MCF 10A (cell line): ENCODE data around the gene PIEZO1. TPM values are rescaled to one million over a fixed set of nuclear protein-coding genes. Genes with fewer than 3 reads are reported as not detected.

Experiments used
- BruUV-seq: library from RNA; stranded (reverse); fragments of 400-500 nt; replicated peaks from 2 replicates; lab custom pipeline; 2021; lab: Mats Ljungman, UMichigan
- CTCF ChIA-PET: fragments of 300-600 bp; sonication (Branson Sonifier 250); formaldehyde crosslinking; extraction: SDS; loops from one replicate; lab custom pipeline; 2021; ENCODE audit warnings: antibody characterized with exemption, inconsistent platforms; lab: Yijun Ruan, JAX
- POLR2A ChIA-PET: fragments of 300-600, 350-650 bp; sonication (Branson Sonifier 250); formaldehyde crosslinking; extraction: SDS; loops from one replicate; lab custom pipeline; 2020; ENCODE audit warnings: antibody characterized with exemption, inconsistent platforms; lab: Yijun Ruan, JAX
- DNase-seq: peaks from one replicate; pipeline ENCODE4 v3.0.0-alpha.2; 2018; ENCODE audit not compliant: unreplicated experiment
- H3K27ac Mint-ChIP-seq: one replicate; pipeline ENCODE4 v1.8.0; 2022; ENCODE audit warnings: mild to moderate bottlenecking, low read depth, mixed read lengths; ENCODE audit not compliant: unreplicated experiment
- H3K27me3 Mint-ChIP-seq: one replicate; pipeline ENCODE4 v1.8.0; 2022; ENCODE audit warnings: mixed read lengths; ENCODE audit not compliant: insufficient read depth, unreplicated experiment
- H3K36me3 Mint-ChIP-seq: one replicate; pipeline ENCODE4 v1.8.0; 2022; ENCODE audit warnings: mild to moderate bottlenecking, moderate library complexity, mixed read lengths; ENCODE audit not compliant: insufficient read depth, unreplicated experiment
- H3K4me1 Mint-ChIP-seq: one replicate; pipeline ENCODE4 v1.8.0; 2022; ENCODE audit warnings: mixed read lengths; ENCODE audit not compliant: insufficient read depth, unreplicated experiment
- H3K4me3 Mint-ChIP-seq: one replicate; pipeline ENCODE4 v1.8.0; 2022; ENCODE audit warnings: mild to moderate bottlenecking, moderate library complexity, mixed read lengths; ENCODE audit not compliant: unreplicated experiment
- H3K9me3 Mint-ChIP-seq: one replicate; pipeline ENCODE4 v1.8.0; 2022; ENCODE audit warnings: mixed read lengths; ENCODE audit not compliant: unreplicated experiment
- intact Hi-C: fragments of 100-400 bp; cut with micrococcal nuclease; formaldehyde crosslinking; loops from 2 replicates; pipeline ENCODE4 v1.14.1; 2022
- total RNA-seq: library from RNA; stranded (reverse); gene quantifications from 2 replicates; pipeline ENCODE4 v1.2.3, GENCODE V29; 2022
- TF ChIP-seq, protein P1 (sequence below): fragments of 200-600 bp; IDR thresholded peaks from one replicate; pipeline ENCODE4 v1.8.0; 2022; ENCODE audit warnings: antibody characterized with exemption, mild to moderate bottlenecking; ENCODE audit not compliant: unreplicated experiment

PIEZO1 gene
- total RNA-seq, 1 experiment from 2014 or later = 193 TPM

DNA sequence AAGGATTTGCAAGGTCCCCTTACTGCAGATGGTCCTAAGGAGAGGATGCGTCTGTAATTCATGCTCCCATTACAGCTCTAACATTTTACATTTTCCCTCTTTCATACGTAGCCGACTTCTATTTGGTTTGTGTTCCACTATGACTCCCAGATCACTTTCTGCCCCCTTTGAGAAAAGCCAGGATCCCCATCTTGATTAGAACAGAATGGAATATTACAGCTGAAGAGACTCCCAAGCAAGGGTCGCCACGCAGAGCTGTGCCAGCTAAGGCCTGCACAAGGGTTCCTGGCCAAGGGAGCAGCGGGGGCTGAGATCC, 15.2 kb upstream of the PIEZO1 start:
- TF ChIP-seq, protein P1, sequence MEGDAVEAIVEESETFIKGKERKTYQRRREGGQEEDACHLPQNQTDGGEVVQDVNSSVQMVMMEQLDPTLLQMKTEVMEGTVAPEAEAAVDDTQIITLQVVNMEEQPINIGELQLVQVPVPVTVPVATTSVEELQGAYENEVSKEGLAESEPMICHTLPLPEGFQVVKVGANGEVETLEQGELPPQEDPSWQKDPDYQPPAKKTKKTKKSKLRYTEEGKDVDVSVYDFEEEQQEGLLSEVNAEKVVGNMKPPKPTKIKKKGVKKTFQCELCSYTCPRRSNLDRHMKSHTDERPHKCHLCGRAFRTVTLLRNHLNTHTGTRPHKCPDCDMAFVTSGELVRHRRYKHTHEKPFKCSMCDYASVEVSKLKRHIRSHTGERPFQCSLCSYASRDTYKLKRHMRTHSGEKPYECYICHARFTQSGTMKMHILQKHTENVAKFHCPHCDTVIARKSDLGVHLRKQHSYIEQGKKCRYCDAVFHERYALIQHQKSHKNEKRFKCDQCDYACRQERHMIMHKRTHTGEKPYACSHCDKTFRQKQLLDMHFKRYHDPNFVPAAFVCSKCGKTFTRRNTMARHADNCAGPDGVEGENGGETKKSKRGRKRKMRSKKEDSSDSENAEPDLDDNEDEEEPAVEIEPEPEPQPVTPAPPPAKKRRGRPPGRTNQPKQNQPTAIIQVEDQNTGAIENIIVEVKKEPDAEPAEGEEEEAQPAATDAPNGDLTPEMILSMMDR = no peak
- intact Hi-C loops = no loop called here
- Mint-ChIP-seq H3K4me1 (no peaks in the 10 kb centered on the region), H3K9me3 (no peaks in the 10 kb centered on the region), H3K4me3 (no peak overlapping the region), H3K36me3 (peaks cover 15% of the 10 kb centered on the region), H3K27me3 (no peaks in the 10 kb centered on the region), H3K27ac (no peak overlapping the region)
- BruUV-seq = no TSS peak
- CTCF ChIA-PET = interaction anchor here (0.9 to 1.6 kb wide), 4 partner anchors 57 to 64 kb away, joined by 3 to 9 read pairs (median 6); no protein-coding TSS in a partner anchor
- no peak for DNase-seq
- POLR2A ChIA-PET = interaction anchor here (0.8 to 1.2 kb wide), 2 partner anchors 11 to 12 kb away, joined by 3 to 4 read pairs; partner anchors contain the start of gene APRT

DNA sequence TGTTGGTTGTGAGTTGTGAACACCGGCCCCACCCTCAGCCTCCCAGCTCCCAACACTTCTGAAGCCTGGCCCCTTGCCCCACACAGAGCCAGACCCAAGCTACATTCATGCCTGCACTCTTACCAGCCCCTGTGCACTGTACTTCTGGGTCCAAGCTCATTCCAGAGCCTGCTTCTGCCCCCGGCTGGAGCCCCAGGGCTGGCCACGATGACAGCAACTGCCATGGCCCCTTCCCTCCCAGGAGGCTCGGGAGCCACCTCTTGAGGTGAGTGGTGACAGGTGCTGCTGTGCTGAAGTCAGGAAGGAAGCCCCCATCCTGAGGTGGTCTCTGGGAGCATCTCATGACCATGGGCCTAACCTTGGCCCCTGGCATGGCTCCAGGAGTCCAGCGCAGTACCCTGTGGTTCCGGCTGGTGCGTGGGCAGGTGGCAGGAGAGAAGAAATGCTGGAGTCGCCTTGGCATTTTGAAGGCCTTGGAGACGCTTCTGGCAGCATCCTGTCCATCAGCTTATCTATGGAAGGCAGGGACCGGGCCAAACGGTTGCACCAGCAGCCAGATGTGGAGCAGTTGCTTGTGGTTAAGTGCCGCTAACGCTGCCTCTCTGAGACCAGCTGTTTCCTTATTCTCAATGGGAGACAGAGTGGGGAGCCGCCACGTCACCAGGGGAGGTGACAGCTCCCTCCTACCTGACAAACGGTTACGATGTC, 14.7 kb upstream of the PIEZO1 start:
- H3K36me3 Mint-ChIP-seq = peaks cover 10% of the 10 kb centered on the region
- no peaks in the 10 kb centered on the region for H3K4me1 Mint-ChIP-seq
- H3K9me3 Mint-ChIP-seq = no peaks in the 10 kb centered on the region
- ChIA-PET POLR2A (interaction anchor here (0.8 to 1.2 kb wide), 3 partner anchors 11 to 13 kb away, joined by 3 to 4 read pairs (median 4); partner anchors contain the start of gene APRT), CTCF (interaction anchor here (0.9 to 1.5 kb wide), 3 partner anchors 57 to 64 kb away, joined by 3 to 9 read pairs (median 3); no protein-coding TSS in a partner anchor)
- no peaks in the 10 kb centered on the region for H3K27me3 Mint-ChIP-seq
- no peak overlapping the region for H3K4me3 Mint-ChIP-seq
- intact Hi-C loops = no loop called here
- BruUV-seq = no TSS peak
- TF ChIP-seq, protein P1 = no peak
- no peak for DNase-seq
- no peak overlapping the region for H3K27ac Mint-ChIP-seq

DNA sequence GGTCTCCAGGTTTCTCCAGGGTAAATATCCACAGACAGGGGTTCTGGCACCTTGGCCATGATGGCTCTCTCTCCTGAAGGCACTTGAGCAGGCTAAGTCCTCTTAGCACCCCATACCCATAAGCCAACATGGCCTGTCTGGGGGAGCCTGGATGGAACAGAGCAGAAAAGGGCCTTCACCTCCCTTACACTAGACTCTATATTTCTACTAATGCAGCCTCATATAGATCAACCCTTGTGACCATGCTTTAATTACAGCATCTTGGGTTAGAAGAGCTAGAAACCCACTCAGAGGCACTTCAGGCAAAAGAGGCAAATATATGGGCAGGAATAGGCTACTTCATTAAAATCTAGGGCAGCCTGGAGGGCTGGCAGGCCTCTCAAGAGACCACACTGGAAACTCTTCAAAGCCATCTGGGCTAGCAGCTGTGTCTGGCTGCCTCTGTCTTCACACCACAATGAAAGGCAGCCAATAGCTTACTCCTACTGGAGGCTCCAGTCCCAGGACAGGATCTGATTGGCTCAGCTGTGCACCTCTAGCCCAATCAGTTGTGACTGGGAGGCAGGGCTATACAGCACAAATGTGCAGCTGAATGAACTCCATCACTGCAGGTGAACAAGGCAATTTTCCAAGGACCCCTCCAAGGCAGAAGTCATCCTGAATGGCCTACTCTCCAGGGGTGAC, 13.9 kb upstream of the PIEZO1 start:
- Mint-ChIP-seq H3K4me3 (no peak overlapping the region), H3K4me1 (no peaks in the 10 kb centered on the region), H3K27ac (no peak overlapping the region), H3K36me3 (peaks cover 5% of the 10 kb centered on the region), H3K9me3 (no peaks in the 10 kb centered on the region), H3K27me3 (no peaks in the 10 kb centered on the region)
- DNase-seq = no peak
- intact Hi-C loops = no loop called here
- ChIA-PET POLR2A (interaction anchor here (1.0 to 1.3 kb wide), 2 partner anchors 11 to 15 kb away, joined by 3 to 4 read pairs; no protein-coding TSS in a partner anchor), CTCF (interaction anchor here (0.5 to 1.5 kb wide), 3 partner anchors 14 to 62 kb away, joined by 3 to 9 read pairs (median 6); no protein-coding TSS in a partner anchor)
- BruUV-seq = no TSS peak
- TF ChIP-seq, protein P1 = no peak

DNA sequence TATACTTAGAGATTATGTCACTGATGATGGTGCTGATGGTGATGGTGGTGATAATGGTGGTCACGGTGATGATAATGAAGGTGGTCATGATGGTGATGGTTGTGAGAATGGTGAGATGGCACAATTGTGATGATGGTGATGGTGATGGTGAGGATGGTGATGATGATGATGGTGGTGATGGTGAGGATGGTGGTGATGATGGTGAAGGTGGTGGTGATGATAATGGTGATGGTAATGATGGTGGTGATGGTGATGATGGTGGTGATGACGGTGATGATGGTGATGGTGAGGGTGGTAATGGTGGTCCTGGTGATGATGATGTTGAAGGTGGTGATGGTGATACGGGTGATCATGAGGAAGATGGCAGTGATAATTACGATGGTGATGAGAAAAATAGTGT, 13.1 kb upstream of the PIEZO1 start:
- Mint-ChIP-seq H3K4me1 (no peaks in the 10 kb centered on the region), H3K36me3 (peaks cover 4% of the 10 kb centered on the region), H3K27me3 (no peaks in the 10 kb centered on the region), H3K9me3 (no peaks in the 10 kb centered on the region), H3K4me3 (no peak overlapping the region), H3K27ac (no peak overlapping the region)
- no peak for DNase-seq
- TF ChIP-seq, protein P1 = no peak
- intact Hi-C loops = no loop called here
- ChIA-PET POLR2A (interaction anchor here (1.3 kb wide), 1 partner anchor 14 kb away, joined by 3 read pairs; no protein-coding TSS in a partner anchor), CTCF (interaction anchor here (1.2 kb wide), 1 partner anchor 12 kb away, joined by 5 read pairs; no protein-coding TSS in a partner anchor)
- no TSS peak for BruUV-seq
